ENCODE data around the gene SMPDL3A. TPM values are rescaled to one million over a fixed set of nuclear protein-coding genes. Genes with fewer than 3 reads are reported as not detected.

The SMPDL3A gene
- total RNA-seq, 1 donor from 2014 or later, result 2.6 TPM

DNA sequence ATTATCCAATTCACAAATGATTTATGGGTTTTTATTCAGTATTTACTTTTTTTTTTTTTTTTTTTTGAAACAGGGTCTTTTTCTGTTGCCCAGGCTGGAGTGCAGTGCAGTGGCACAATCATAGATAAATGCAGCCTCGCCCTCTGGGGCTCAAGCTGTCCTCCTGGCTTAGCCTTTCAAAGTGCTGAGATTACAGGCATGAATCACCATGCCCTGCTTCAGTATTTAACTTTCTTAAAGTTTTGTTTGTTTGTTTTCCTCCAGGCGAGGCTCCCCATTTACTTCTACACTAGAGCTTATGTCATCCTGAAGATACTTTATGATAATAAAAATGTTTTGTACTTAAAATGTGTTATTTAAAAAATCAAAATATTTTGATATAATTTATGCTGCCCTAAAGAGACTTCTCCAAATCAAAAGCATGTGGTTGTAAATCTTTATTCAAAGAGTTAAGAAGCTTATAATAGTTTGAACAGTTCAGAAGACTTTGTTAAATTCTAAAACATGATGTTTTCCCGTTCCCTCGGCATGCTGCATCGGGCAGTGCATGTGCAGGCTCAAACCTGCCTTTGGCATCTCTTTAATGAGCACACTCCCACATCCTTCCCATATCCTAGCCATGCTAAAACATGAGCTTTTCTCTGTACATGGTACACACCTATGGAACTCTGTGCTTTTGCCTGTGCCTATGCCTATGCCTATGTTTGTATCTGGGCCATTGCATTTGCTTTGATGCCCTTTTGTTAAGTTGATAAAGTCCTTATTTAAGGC lies 11.0 kb downstream of the SMPDL3A start:
- intact Hi-C loops (cut with DNase I), result no loop called here
- DNase-seq (ENCODE audit: low spot score), result no peak

- no peak for DNase-seq (ENCODE audit: low spot score)
- intact Hi-C loops (cut with DNase I), result no loop called here
Measured at GRCh38 chr6:122800906-122801305, 11.8 kb downstream of the SMPDL3A start.

DNA sequence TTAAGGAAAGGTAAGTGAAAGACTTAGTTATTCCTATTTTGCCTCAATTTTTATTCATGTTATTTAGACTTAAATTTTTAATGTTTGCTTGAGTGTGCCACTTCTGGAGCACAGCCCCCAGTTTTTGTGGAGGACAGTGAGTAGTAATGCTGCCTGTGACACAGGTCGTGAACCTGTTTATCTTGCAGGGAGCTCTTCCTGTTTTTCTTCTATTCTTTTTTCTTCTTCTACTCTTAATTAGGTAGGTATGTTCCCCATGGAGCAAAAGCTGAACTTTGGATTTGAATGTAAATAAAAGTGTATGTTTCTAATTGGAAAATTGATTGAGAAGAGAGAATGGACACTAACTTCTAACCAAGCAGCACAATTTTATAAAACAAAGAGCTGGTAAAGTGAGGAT lies 12.3 kb downstream of the SMPDL3A start:
- intact Hi-C loops (cut with DNase I), result no loop called here
- DNase-seq (ENCODE audit: low spot score), result no peak

GRCh38 chr6:122803171-122803661 lies 14.2 kb downstream of the SMPDL3A start:
- intact Hi-C loops (cut with DNase I), result no loop called here
- no peak for DNase-seq (ENCODE audit: low spot score)

DNA sequence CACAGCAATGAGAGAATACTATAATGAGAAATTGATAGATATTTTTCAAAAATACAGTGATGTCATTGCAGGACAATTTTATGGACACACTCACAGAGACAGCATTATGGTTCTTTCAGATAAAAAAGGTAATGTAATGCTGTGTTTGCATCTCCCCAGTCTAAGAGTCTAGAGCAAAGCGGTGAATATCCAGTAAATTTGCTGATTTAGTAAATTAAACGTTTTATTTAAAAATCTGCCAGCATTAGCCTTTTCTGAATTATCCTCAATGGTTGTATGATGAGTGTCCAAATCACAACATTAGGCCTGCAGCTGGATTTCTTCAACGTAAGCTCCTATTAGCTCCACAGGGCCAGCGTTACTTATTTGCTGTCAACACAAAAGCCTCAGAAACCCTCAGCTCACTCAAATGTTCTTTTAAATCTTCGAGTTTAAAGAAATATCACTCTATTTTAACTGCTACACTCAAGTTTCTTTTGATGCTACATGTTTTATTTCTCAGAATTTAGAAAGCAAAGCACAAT lies 16.0 kb downstream of the SMPDL3A start:
- DNase-seq (ENCODE audit: low spot score), result no peak
- intact Hi-C loops (cut with DNase I), result no loop called here

- intact Hi-C loops (cut with DNase I), result no loop called here
Measured at GRCh38 chr6:122806291-122806690, 17.2 kb downstream of the SMPDL3A start.

GRCh38 chr6:122808121-122808885 lies 19.2 kb downstream of the SMPDL3A start:
- DNase-seq (ENCODE audit: low spot score), result no peak
- intact Hi-C loops (cut with DNase I), result no loop called here

More at GRCh38 chr6:122806291-122806690, 17.2 kb downstream of the SMPDL3A start:
- no peak for DNase-seq (ENCODE audit: low spot score)

GRCh38 chr6:122809001-122809400 lies 19.9 kb downstream of the SMPDL3A start:
- no peak for DNase-seq (ENCODE audit: low spot score)
- intact Hi-C loops (cut with DNase I), result no loop called here

- intact Hi-C loops (cut with DNase I), result no loop called here
- DNase-seq (ENCODE audit: low spot score), result no peak
Measured at GRCh38 chr6:122809691-122810090, 20.6 kb downstream of the SMPDL3A start.

DNA sequence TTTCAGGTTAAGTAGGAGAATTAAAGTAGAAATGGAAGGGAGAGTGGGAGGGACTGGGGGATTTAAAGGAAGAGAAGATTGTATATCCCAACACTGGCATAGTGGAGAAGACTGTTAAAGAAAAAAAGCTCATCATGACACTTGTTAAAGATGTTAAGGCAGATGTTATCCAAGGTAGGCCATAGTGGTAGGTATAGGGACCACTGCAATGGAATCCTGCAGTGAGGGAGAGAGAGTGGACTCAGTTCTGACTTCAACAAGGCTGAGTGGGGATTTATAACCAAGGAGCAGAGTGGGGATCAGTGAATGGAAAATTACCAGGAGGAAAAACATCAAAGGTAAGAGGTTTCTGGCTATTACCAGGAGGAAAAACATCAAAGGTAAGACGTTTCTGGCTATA lies 21.1 kb downstream of the SMPDL3A start:
- intact Hi-C loops (cut with DNase I), result no loop called here
- no peak for DNase-seq (ENCODE audit: low spot score)

DNA sequence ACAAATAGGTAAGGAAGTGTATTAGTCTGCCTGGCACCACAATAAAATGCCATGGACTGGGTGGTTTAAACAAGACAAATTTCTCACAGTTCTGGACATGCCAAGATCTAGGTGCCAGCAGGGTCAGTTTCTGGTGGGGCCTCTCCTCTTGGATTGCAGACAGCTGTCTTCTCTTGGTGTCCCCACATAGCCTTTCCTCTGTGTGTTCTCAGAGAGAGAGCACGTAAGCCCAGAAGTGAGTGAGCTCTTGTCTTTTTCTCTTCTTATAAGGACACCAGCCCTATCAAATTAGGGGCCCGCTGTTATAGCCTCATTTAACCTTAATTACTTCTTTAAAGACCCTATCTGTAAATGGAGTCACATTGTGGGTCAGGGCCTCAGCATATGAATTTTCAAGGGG lies 28.3 kb downstream of the SMPDL3A start:
- intact Hi-C loops (cut with DNase I), result no loop called here
- no peak for DNase-seq (ENCODE audit: low spot score)

DNA sequence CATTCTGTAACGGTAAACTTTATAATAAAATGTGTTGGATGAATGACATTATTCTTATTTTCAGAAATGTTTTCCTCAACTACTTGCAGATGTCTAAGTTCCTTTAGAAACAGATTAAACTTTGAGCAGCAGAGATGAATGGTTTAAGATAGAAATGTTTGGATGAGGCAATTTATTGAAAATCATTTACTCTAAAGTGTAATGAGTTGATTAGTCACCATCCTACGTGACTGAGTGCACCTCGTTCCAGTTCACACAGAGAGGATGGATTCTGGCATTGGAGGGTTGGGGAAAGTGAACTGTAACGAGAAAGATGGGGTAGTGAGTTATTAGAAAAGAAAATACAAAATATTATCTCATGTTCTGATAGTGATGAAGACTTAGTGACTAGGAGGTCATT lies 28.7 kb downstream of the SMPDL3A start:
- intact Hi-C loops (cut with DNase I), result no loop called here
- no peak for DNase-seq (ENCODE audit: low spot score)

DNA sequence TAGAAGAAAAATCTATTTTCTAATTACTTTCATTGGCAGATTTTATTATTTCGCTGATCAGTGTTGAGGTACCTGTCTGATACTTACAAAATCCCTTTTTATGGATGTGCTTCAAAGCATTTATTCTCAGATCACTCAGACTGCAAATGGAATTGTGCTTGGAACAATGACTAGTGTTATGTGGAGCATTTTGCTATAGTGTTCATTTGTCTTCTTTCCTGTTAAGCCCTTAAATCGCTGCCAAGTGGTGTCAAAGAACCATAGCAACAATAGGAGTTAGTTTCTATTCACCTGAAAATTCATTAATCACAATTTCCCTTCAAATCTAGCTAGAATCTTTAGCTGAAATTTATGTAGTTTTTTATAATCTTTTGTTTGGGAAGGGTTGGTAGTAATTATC lies 29.8 kb downstream of the SMPDL3A start:
- DNase-seq (ENCODE audit: low spot score), result no peak
- intact Hi-C loops (cut with DNase I), result no loop called here

DNA sequence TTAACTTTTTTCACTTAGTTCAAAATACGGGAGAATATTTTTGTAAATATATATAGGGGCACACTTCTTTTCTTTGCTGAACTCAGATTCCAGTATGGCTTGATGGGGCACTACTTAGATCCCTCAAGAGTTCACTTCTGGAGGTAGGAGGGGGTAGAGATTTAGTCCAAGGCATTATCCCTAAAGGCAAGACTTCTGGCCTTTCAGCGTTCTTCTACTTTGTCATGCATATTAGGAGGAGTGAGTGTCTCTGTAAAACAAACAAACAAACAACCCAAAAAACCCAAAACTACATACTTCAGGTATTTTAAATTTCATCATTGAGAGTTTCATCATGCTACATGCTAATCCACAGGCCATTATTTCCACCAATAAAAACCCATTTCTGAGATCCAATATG lies 32.0 kb downstream of the SMPDL3A start:
- intact Hi-C loops (cut with DNase I), result no loop called here

GRCh38 chr6:122825163-122825562 lies 36.1 kb downstream of the SMPDL3A start:
- DNase-seq (ENCODE audit: low spot score), result no peak
- intact Hi-C loops (cut with DNase I), result no loop called here

More for the DNA sequence above, 32.0 kb downstream of the SMPDL3A start:
- DNase-seq (ENCODE audit: low spot score), result no peak

GRCh38 chr6:122829456-122829855 lies 40.4 kb downstream of the SMPDL3A start:
- intact Hi-C loops (cut with DNase I), result no loop called here
- no peak for DNase-seq (ENCODE audit: low spot score)

DNA sequence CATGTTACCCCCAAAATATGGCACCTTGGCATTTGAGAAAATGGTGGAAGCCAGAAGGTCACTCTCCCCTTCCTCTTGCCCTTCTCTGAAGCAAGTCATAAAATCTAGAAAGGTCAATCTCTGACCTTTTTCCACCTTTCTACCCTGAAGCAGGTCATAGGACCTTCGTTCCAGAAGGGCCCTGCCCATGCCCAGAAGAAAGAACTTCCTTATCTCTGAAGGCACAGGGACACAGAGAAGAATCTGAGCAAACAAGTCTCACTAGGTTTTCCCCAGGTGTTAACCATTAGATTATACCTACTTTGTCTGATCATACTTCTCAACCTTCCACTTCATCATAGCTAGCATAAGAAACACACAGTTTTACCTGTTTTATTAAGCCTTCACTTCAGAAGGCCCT lies 42.5 kb downstream of the SMPDL3A start:
- no peak for DNase-seq (ENCODE audit: low spot score)
- intact Hi-C loops (cut with DNase I), result no loop called here

DNA sequence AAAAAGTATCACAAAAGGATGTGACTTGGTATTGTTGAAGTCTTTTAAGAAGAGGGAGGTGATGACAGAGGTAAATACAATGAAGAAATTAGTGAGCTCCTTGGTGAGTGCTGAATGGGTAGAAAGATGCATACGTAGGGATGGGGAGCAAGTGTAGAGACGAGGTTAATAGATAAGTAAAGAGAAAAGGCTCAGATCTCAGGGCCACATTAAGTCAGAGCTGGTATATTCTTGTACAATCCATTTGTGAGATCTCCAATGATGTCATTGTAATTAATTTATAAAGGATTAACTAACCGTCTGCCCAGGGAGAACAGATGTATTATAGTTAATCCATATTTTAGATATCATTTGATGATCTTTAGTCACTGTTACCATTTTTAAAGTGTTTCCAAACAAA lies 43.4 kb downstream of the SMPDL3A start:
- DNase-seq (ENCODE audit: low spot score), result no peak
- intact Hi-C loops (cut with DNase I), result no loop called here

DNA sequence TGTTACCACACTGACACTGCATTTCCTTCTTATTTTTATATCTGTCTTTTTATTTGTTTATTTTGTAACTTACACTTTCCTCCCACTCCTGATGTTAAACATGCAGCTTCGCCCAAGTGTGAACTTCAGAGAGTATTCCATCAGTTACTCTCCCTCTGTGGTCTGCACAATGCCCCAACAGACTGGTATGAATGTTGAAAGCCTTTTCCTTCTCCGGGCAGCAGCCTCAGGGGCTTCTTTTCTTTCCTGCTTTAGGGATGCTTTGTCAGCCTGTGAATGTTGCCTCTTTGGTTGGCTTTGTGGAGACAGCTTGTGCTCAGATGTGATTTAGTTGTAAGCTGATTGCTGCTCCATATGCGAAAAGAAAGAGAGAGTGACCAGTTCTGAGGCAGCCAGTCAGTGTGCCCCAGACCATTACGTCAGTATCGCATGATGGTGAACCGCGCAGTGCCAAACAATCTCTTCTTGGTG lies 44.0 kb downstream of the SMPDL3A start:
- intact Hi-C loops (cut with DNase I), result no loop called here
- no peak for DNase-seq (ENCODE audit: low spot score)

GRCh38 chr6:122838060-122838780 lies 49.2 kb downstream of the SMPDL3A start:
- no peak for DNase-seq (ENCODE audit: low spot score)
- intact Hi-C loops (cut with DNase I), result loop anchor here (5.0 kb wide), 1 partner anchor 106 kb away; no protein-coding TSS in a partner anchor
